Peyer's patch (tissue), 4 donors: ENCODE data around the gene CIB4.

Source experiments
- CTCF ChIP-seq, 6 experiments: fragments of 450-650 bp in 4 of 6; fragments of 200-600 bp in 2 of 6; sonication (generic) in 1 of 6; IDR thresholded peaks; one replicate each; pipeline ENCODE4 v1.5.1; 2017 to 2019; ENCODE audit warnings: antibody characterized with exemption in 6 of 6, mild to moderate bottlenecking in 3 of 6, moderate library complexity in 1 of 6
- POLR2A ChIP-seq, 2 donors: fragments of 450-650 bp; IDR thresholded peaks; one replicate each; pipeline ENCODE4 v1.5.1; 2017; ENCODE audit warnings: antibody characterized with exemption in 2 of 2, mild to moderate bottlenecking in 2 of 2, moderate library complexity in 2 of 2

- TF ChIP-seq CTCF (IDR thresholded peaks at IDR 0.05) = no peak
- TF ChIP-seq POLR2A (IDR thresholded peaks at IDR 0.05) = no peak
Observed at GRCh38 chr2:26626606-26627005, 14.6 kb downstream of the CIB4 start.
